ENCODE measurements around the gene ITCH.
"Not testable (repeated sequence)": the region's sequence is repeated elsewhere in the genome, so short reads cannot be mapped to it uniquely, and the experiment has no call there.

ITCH gene

GRCh38 chr20:34337544-34337943 lies 25.5 kb upstream of the ITCH start:
- H3K27ac ChIP-seq, result no peak overlapping the region
- TF ChIP-seq ZFX (IDR thresholded peaks at IDR 0.05), result no peak
- TF ChIP-seq CTCF (conservative IDR thresholded peaks at IDR 0.05), result no peak

- no peak overlapping the region for H3K27ac ChIP-seq
- TF ChIP-seq CTCF (conservative IDR thresholded peaks at IDR 0.05), result no peak
- no peak for TF ChIP-seq ZFX (IDR thresholded peaks at IDR 0.05)
Observed at GRCh38 chr20:34337982-34338726, 24.9 kb upstream of the ITCH start.

- H3K27ac ChIP-seq, result not testable (repeated sequence)
Observed at GRCh38 chr20:34340726-34341125, 22.3 kb upstream of the ITCH start.

- H3K27ac ChIP-seq, result not testable (repeated sequence)
Observed at GRCh38 chr20:34341199-34341598, 21.9 kb upstream of the ITCH start.

- TF ChIP-seq ZFX (IDR thresholded peaks at IDR 0.05) (no peak), CTCF (conservative IDR thresholded peaks at IDR 0.05) (no peak)
- no peak overlapping the region for H3K27ac ChIP-seq
Observed at GRCh38 chr20:34343458-34344211, 19.4 kb upstream of the ITCH start.

GRCh38 chr20:34344238-34344637 lies 18.8 kb upstream of the ITCH start:
- H3K27ac ChIP-seq, result no peak overlapping the region
- TF ChIP-seq CTCF (conservative IDR thresholded peaks at IDR 0.05) (no peak), ZFX (IDR thresholded peaks at IDR 0.05) (no peak)

- TF ChIP-seq CTCF (conservative IDR thresholded peaks at IDR 0.05) (no peak), ZFX (IDR thresholded peaks at IDR 0.05) (no peak)
- no peak overlapping the region for H3K27ac ChIP-seq
Observed at GRCh38 chr20:34345402-34345736, 17.7 kb upstream of the ITCH start.

- not testable (repeated sequence) for H3K27ac ChIP-seq
Observed at GRCh38 chr20:34345839-34346532, 17.1 kb upstream of the ITCH start.

- not testable (repeated sequence) for H3K27ac ChIP-seq
Observed at GRCh38 chr20:34346533-34346865, 16.6 kb upstream of the ITCH start.
